Mesothelial cell of epicardium (in vitro differentiated cells): ENCODE data around the gene CAPZB. TPM values are rescaled to one million over a fixed set of nuclear protein-coding genes. Genes with fewer than 3 reads are reported as not detected.

Experiments used
- DNase-seq, 2 experiments: peaks; one replicate each; pipeline ENCODE4 v3.0.0; 2021; ENCODE audit warnings: low spot score in 2 of 2; ENCODE audit not compliant: unreplicated experiment in 2 of 2
- H3K27ac Mint-ChIP-seq: 2 replicates; pipeline ENCODE4 v1.8.0; 2021; ENCODE audit warnings: mixed read lengths
- H3K27me3 Mint-ChIP-seq: 2 replicates; pipeline ENCODE4 v1.8.0; 2021; ENCODE audit warnings: low read depth, mixed read lengths
- H3K36me3 Mint-ChIP-seq: 2 replicates; pipeline ENCODE4 v1.8.0; 2021; ENCODE audit warnings: mixed read lengths
- H3K4me1 Mint-ChIP-seq: 2 replicates; pipeline ENCODE4 v1.8.0; 2021; ENCODE audit warnings: mixed read lengths
- H3K4me3 Mint-ChIP-seq: 2 replicates; pipeline ENCODE4 v1.8.0; 2021; ENCODE audit warnings: mild to moderate bottlenecking, moderate library complexity, mixed read lengths
- H3K9me3 Mint-ChIP-seq: 2 replicates; pipeline ENCODE4 v1.8.0; 2021; ENCODE audit warnings: mixed read lengths
- total RNA-seq: library from RNA; stranded (reverse); gene quantifications from 3 replicates; pipeline ENCODE4 v1.2.1, GENCODE V29; 2021
- TF ChIP-seq, protein P1 (sequence below): fragments of 200-600 bp; sonication (generic); IDR thresholded peaks from one replicate; pipeline ENCODE4 v1.5.0; 2021; ENCODE audit warnings: antibody characterized with exemption; ENCODE audit not compliant: unreplicated experiment

CAPZB gene
- total RNA-seq, 1 donor from 2014 or later, result 192 TPM

DNA sequence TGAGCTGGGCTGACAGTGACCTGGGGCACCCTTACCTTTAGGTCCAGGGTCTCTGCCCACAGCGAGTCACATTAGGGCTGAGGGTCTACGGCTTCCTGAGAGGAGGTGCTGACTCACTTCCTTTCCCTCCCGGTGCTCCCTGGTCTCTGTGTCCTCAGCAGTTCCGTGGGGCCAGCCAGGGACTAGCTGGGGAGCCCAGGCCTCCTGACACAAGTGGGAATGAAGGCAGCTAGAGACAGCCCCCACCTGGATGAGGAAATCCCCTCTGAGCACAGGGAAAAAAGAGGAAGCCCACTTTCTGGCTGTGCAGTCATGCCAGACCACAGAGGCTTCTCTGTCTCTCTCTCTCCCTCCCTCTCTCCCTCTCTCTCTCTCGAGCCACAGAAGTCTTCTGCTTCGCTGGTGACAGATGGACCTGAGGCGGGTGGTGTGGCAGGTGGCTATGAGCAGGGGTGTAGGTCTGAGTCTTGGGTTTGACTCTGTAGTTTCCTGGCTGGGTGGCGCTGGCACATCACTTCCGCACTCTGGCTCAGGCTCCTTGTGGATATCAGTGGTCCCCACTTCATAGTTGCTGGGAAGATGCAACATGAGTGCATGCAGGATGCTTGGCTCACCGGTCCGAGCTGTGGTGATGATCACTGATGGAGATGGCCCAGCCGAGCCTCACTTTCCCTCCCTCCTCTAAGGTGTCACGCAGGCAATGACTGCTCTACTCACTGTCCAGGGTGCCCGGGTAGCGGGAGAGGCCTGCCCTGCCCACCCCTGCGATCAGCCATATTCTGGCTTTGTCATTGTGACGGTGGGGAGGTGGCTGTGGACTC is 169.8 kb downstream of the CAPZB start:
- peaks cover 12% of the 10 kb centered on the region for H3K36me3 Mint-ChIP-seq
- DNase-seq, result no peak
- H3K4me3 Mint-ChIP-seq, result no peak overlapping the region
- TF ChIP-seq, protein P1, sequence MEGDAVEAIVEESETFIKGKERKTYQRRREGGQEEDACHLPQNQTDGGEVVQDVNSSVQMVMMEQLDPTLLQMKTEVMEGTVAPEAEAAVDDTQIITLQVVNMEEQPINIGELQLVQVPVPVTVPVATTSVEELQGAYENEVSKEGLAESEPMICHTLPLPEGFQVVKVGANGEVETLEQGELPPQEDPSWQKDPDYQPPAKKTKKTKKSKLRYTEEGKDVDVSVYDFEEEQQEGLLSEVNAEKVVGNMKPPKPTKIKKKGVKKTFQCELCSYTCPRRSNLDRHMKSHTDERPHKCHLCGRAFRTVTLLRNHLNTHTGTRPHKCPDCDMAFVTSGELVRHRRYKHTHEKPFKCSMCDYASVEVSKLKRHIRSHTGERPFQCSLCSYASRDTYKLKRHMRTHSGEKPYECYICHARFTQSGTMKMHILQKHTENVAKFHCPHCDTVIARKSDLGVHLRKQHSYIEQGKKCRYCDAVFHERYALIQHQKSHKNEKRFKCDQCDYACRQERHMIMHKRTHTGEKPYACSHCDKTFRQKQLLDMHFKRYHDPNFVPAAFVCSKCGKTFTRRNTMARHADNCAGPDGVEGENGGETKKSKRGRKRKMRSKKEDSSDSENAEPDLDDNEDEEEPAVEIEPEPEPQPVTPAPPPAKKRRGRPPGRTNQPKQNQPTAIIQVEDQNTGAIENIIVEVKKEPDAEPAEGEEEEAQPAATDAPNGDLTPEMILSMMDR, result no peak
- H3K9me3 Mint-ChIP-seq, result no peaks in the 10 kb centered on the region
- H3K4me1 Mint-ChIP-seq, result peaks cover 16% of the 10 kb centered on the region
- H3K27ac Mint-ChIP-seq, result peak overlapping the region; percentile 12
- H3K27me3 Mint-ChIP-seq, result no peaks in the 10 kb centered on the region

DNA sequence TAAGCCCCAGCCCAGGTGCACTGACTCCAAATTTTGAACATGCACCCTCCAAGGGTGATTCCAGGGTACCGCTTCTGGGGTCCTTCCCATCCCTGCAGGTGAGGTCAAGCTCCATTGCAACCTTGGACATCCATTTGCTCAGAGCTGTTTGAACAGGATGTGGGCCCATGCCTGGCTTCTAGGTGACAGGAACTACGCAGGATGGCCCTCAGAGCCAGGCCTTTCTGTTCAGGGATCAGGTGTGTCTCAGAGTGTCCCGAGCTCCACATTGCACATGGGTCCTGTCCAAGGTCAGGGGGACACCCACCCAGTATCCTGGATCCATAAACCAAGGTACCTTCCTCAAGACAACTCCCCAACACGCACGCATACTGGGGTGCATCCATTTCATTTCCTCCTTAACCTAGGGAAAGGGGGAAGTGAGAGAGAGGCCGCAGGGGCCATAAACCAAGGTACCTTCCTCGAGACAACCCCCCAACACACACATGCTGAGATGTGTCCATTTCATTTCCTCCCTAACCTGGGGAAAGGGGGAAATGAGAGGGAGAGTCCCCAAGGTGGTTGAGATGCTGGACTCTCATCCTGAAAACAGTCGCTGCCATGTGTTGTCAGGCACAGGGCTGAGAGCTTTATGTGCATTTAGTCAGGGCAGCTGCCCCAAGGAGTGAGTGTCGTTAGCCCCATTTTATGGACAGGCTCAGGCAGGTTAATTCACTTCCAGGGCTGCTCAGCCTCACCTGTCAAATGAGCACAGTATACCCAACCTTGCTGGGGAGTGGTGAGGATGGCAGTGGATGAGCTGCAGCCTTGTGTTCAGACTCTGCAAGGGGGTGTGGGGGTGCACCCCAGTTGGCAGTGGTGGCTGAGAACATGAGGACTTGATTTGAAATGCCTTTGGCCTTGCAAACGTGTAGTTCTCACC is 171.1 kb downstream of the CAPZB start:
- peaks cover 10% of the 10 kb centered on the region for H3K36me3 Mint-ChIP-seq
- no peak overlapping the region for H3K27ac Mint-ChIP-seq
- no peak overlapping the region for H3K4me3 Mint-ChIP-seq
- no peaks in the 10 kb centered on the region for H3K9me3 Mint-ChIP-seq
- no peak for DNase-seq
- H3K4me1 Mint-ChIP-seq, result peaks cover 19% of the 10 kb centered on the region
- no peaks in the 10 kb centered on the region for H3K27me3 Mint-ChIP-seq
- TF ChIP-seq, protein P1, result no peak

DNA sequence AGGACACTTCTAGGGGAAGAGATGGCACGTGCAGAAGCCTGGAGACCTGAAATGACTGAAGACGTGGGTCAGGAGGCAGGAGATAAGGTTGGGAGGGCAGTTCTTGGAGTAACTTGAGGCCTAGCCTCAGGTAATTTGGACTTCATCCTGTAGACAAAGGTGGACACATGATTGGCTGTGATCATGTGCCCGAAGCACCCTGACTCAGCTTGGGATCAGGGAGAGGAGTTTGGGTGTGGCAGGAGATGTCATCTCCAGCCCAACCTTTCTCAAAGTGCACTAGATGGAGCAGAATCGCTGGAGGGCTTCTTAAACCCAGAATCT is 171.7 kb downstream of the CAPZB start:
- H3K9me3 Mint-ChIP-seq, result no peaks in the 10 kb centered on the region
- DNase-seq, result no peak
- peaks cover 7% of the 10 kb centered on the region for H3K36me3 Mint-ChIP-seq
- TF ChIP-seq, protein P1, result no peak
- peaks cover 20% of the 10 kb centered on the region for H3K4me1 Mint-ChIP-seq
- H3K4me3 Mint-ChIP-seq, result peak overlapping the region; percentile 80
- H3K27ac Mint-ChIP-seq, result peak overlapping the region; percentile 32
- H3K27me3 Mint-ChIP-seq, result no peaks in the 10 kb centered on the region

DNA sequence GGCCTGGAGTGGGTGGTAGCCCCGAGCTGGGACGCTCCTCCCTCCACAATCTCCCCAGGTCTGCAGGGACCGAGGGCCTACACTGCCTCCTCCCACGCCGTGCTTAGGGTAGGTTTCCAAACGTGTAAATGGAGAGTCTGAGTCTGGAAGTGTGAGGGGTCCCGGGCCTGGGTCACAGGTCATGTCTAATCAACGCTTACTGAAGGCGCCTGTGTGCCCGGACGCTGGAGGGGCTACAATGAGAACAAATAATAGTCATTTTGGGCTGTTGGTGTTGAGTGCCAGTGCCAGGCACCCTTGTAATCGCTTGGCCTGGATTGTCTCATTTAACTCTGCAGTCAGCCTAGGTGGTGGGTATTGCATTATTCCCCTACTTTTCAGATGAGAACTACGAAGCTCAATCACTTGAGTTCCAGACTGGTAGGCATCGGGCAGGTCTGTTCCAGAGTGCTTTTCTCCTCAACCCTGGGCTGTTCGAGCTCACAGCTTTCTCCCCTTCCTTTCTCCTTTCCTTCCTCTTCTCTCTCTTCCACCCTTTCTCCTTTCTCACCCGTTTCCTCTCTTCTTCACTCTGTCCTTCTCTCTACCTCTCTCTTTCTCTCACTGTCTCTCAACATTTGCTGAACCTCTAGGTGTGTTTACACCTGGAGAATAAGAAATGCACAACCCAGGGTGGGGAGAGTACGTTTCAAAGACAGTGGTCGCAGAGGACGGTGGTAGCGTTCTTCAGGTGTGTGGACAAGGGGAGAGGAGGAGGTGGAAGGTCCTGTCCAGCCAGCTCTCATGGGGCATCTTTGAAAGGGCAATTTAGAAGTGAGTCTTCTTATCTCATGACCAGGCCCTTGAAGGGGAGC is 172.3 kb downstream of the CAPZB start:
- H3K4me1 Mint-ChIP-seq, result peaks cover 20% of the 10 kb centered on the region
- H3K4me3 Mint-ChIP-seq, result peak overlapping the region; percentile 80
- H3K27ac Mint-ChIP-seq, result peak overlapping the region; percentile 32
- H3K27me3 Mint-ChIP-seq, result no peaks in the 10 kb centered on the region
- TF ChIP-seq, protein P1, result no peak
- H3K9me3 Mint-ChIP-seq, result no peaks in the 10 kb centered on the region
- no peak for DNase-seq
- H3K36me3 Mint-ChIP-seq, result peaks cover 4% of the 10 kb centered on the region
